Kidney (tissue), 14 donors: ENCODE measurements around the gene KBTBD2. TPM values are rescaled to one million over a fixed set of nuclear protein-coding genes. Genes with fewer than 3 reads are reported as not detected.

Experiments used
- DNase-seq, 5 donors: peaks; one replicate each; pipeline ENCODE4 v3.0.0-alpha.2; 2013 to 2020
- FAIRE-seq: peaks from 2 replicates; lab custom pipeline; 2012; peaks lifted over from hg19 to GRCh38; lab: Jason Lieb, UNC
- H3K27ac ChIP-seq, 2 donors: one replicate each; pipeline ENCODE4 v1.7.0; 2013; ENCODE audit warnings: low read depth in 2 of 2, low read length in 2 of 2, inconsistent platforms in 1 of 2
- H3K27me3 ChIP-seq: one replicate; pipeline ENCODE4 v1.7.1; 2013; ENCODE audit warnings: low read length, inconsistent platforms; ENCODE audit not compliant: control insufficient read depth, insufficient read depth
- H3K36me3 ChIP-seq, 3 donors: one replicate each; pipeline versions ENCODE4 v1.7.0 to v1.7.1; 2013; ENCODE audit warnings: low read length in 3 of 3, control low read depth in 1 of 3, inconsistent platforms in 1 of 3; ENCODE audit not compliant: insufficient read depth in 3 of 3, control insufficient read depth in 2 of 3
- H3K4me1 ChIP-seq, 3 donors: one replicate each; pipeline versions ENCODE4 v1.7.0 to v1.7.1; 2013; ENCODE audit warnings: low read length in 3 of 3, inconsistent platforms in 1 of 3, low read depth in 1 of 3; ENCODE audit not compliant: control insufficient read depth in 2 of 3, insufficient read depth in 2 of 3
- H3K4me3 ChIP-seq, 3 donors: one replicate each; pipeline versions ENCODE4 v1.7.0 to v1.8.1; 2013; ENCODE audit warnings: low read length in 3 of 3, control low read depth in 1 of 3, inconsistent platforms in 1 of 3
- H3K9ac ChIP-seq, 3 donors: one replicate each; pipeline versions ENCODE4 v1.7.0 to v1.7.1; 2013; ENCODE audit warnings: low read length in 3 of 3, control low read depth in 1 of 3, inconsistent platforms in 1 of 3
- H3K9me3 ChIP-seq, 3 donors: one replicate each; pipeline versions ENCODE4 v1.7.0 to v1.7.1; 2013; ENCODE audit warnings: low read length in 3 of 3, control low read depth in 1 of 3, inconsistent platforms in 1 of 3; ENCODE audit not compliant: control insufficient read depth in 2 of 3, insufficient read depth in 1 of 3
- CTCF ChIP-seq: IDR thresholded peaks from 3 replicates; pipeline ENCODE4 v1.5.1; 2012; ENCODE audit warnings: mild to moderate bottlenecking, moderate library complexity, borderline replicate concordance; ENCODE audit not compliant: insufficient read depth; ENCODE audit errors: extremely low read depth
- intact Hi-C: fragments of 100-400 bp; cut with DNase I; formaldehyde crosslinking; loops from one replicate; pipeline ENCODE4 v1.11.1; 2022
- polyA plus RNA-seq: library from polyadenylated mRNA; stranded (reverse); fragments of 350-450 nt; fragmentation: Illumina TruSeq; extraction: RNeasy Lipid Tissue Mini Kit (QIAGEN cat#74804); gene quantifications from one replicate; pipeline ENCODE4 v1.2.3, GENCODE V29; 2014; ENCODE audit warnings: low read depth, low replicate concordance; ENCODE audit not compliant: insufficient read depth
- total RNA-seq: library from RNA; stranded (reverse); fragmentation: NEBNext Ultra II Directional; extraction: Animal tissue kit (Norgen Biotek cat#: 25700); gene quantifications from one replicate; pipeline ENCODE4 v1.2.1, GENCODE V29; 2021
- donor health status: control.
- donor health status: control.
- donor health status: control.
- donor health status: control.
- donor health status: control.
- donor health status: DM: yes; HTN: yes; CAD: no.
- donor health status: Normal renal cell carcinoma (clear cell type).

The KBTBD2 gene
- total and polyA plus RNA-seq, 2 donors from 2014 or later = 12.1 to 34.0 TPM

GRCh38 chr7:32888505-32888904 is 3.1 kb downstream of the KBTBD2 start:
- Histone ChIP-seq H3K9me3 (no peaks in the 10 kb centered on the region), H3K4me1 (peaks cover 9 to 15% (median 11%) of the 10 kb centered on the region in 3 donors), H3K36me3 (no peaks in the 10 kb centered on the region), H3K4me3 (no peak overlapping the region), H3K27me3 (no peaks in the 10 kb centered on the region), H3K27ac (no peak overlapping the region), H3K9ac (no peak overlapping the region)
- FAIRE-seq (no peak), DNase-seq (no peak)
- no peak for TF ChIP-seq CTCF
- intact Hi-C loops = no loop called here

- H3K27ac ChIP-seq = no peak overlapping the region
- H3K9me3 ChIP-seq = no peaks in the 10 kb centered on the region
- no peak overlapping the region for H3K9ac ChIP-seq
- FAIRE-seq (no peak), DNase-seq (no peak)
- no peak for TF ChIP-seq CTCF
- no peaks in the 10 kb centered on the region for H3K27me3 ChIP-seq
- H3K36me3 ChIP-seq = no peaks in the 10 kb centered on the region
- H3K4me3 ChIP-seq = no peak overlapping the region
- peaks cover 5 to 9% (median 5%) of the 10 kb centered on the region in 3 donors for H3K4me1 ChIP-seq
- intact Hi-C loops = no loop called here
These were observed 4.2 kb downstream of the KBTBD2 start for GRCh38 chr7:32887395-32887794.

- H3K36me3 ChIP-seq = no peaks in the 10 kb centered on the region
- no peak overlapping the region for H3K4me3 ChIP-seq
- intact Hi-C loops = no loop called here
- no peak overlapping the region for H3K27ac ChIP-seq
- FAIRE-seq = no peak
- no peaks in the 10 kb centered on the region for H3K9me3 ChIP-seq
- peaks cover 0 to 8% (median 5%) of the 10 kb centered on the region in 3 donors for H3K4me1 ChIP-seq
- TF ChIP-seq CTCF = no peak
- peak in 2 of 5 donors; percentile 46 to 58 for DNase-seq
- no peaks in the 10 kb centered on the region for H3K27me3 ChIP-seq
- H3K9ac ChIP-seq = no peak overlapping the region
These were observed 10.2 kb downstream of the KBTBD2 start for GRCh38 chr7:32881074-32881982.
